H1 (cell line): Measurements from ENCODE around the gene PECR. TPM values are rescaled to one million over a fixed set of nuclear protein-coding genes. Genes with fewer than 3 reads are reported as not detected.

ENCODE experiments used
- CTCF ChIA-PET: fragments of 300-600 bp; sonication (Branson Sonifier 250); formaldehyde crosslinking; loops from one replicate; lab custom pipeline; 2021; ENCODE audit not compliant: partially characterized antibody; lab: Charles Lee
- POLR2A ChIA-PET: fragments of 300-600 bp; sonication (Branson Sonifier 250); formaldehyde crosslinking; loops from one replicate; lab custom pipeline; 2021; ENCODE audit warnings: inconsistent platforms; ENCODE audit not compliant: partially characterized antibody; lab: Charles Lee
- DNase-seq, 2 experiments: peaks; one replicate each; pipeline versions ENCODE4 v3.0.0 to v3.0.0-alpha.2; 2010 to 2022; ENCODE audit warnings: low spot score in 2 of 2, low read depth in 1 of 2, mixed read lengths in 1 of 2
- FAIRE-seq: peaks from 2 replicates; lab custom pipeline; 2011; peaks lifted over from hg19 to GRCh38; lab: Jason Lieb, UNC
- H2AFZ ChIP-seq: 2 replicates; pipeline ENCODE4 v1.8.1; 2012; ENCODE audit warnings: low read length, inconsistent platforms
- H2AK5ac ChIP-seq: 2 replicates; pipeline ENCODE4 v1.6.1; 2013; ENCODE audit warnings: low read depth, low read length
- H2BK120ac ChIP-seq: replicated peaks from 2 replicates; pipeline ENCODE3; 2013; ENCODE audit warnings: low read depth, low read length, inconsistent platforms
- H2BK12ac ChIP-seq: 2 replicates; pipeline ENCODE4 v1.6.1; 2013; ENCODE audit warnings: low read depth, low read length
- H2BK15ac ChIP-seq: 2 replicates; pipeline ENCODE4 v1.6.1; 2013; ENCODE audit warnings: low read length
- H2BK20ac ChIP-seq: 2 replicates; pipeline ENCODE4 v1.6.1; 2013; ENCODE audit warnings: low read length
- H2BK5ac ChIP-seq: 2 replicates; pipeline ENCODE4 v1.6.1; 2013; ENCODE audit warnings: low read depth, low read length
- H3K14ac ChIP-seq: 2 replicates; pipeline ENCODE4 v1.6.1; 2013; ENCODE audit warnings: inconsistent platforms; ENCODE audit not compliant: insufficient read length
- H3K18ac ChIP-seq: 2 replicates; pipeline ENCODE4 v1.6.1; 2013; ENCODE audit warnings: low read length; ENCODE audit errors: extremely low read depth
- H3K23ac ChIP-seq: 2 replicates; pipeline ENCODE4 v1.6.1; 2013; ENCODE audit warnings: inconsistent platforms; ENCODE audit not compliant: insufficient read length
- H3K23me2 ChIP-seq: 2 replicates; pipeline ENCODE4 v1.6.1; 2013; ENCODE audit warnings: low read depth, low read length
- H3K27ac ChIP-seq: 2 replicates; pipeline ENCODE4 v1.6.1; 2011; ENCODE audit warnings: low read depth, low read length, inconsistent platforms
- H3K27me3 ChIP-seq, 4 experiments: replicated peaks in 1 of 4; 1 replicate in 1 of 4; 2 replicates in 3 of 4; pipeline versions ENCODE4 v1.6.1 to v1.8.1; 2011 to 2013; ENCODE audit warnings: low read length in 3 of 4, mild to moderate bottlenecking in 3 of 4, inconsistent platforms in 2 of 4, mixed read lengths in 2 of 4, moderate library complexity in 1 of 4; ENCODE audit not compliant: control insufficient read depth in 3 of 4, insufficient read depth in 3 of 4; ENCODE audit errors: extremely low read depth in 1 of 4
- H3K36me3 ChIP-seq, 4 experiments: 2 replicates each; pipeline versions ENCODE4 v1.6.1 to v1.8.1; 2011 to 2013; ENCODE audit warnings: mild to moderate bottlenecking in 4 of 4, low read length in 3 of 4, moderate library complexity in 2 of 4, control low read depth in 1 of 4, inconsistent platforms in 1 of 4; ENCODE audit not compliant: insufficient read depth in 4 of 4, control insufficient read depth in 2 of 4
- H3K4ac ChIP-seq: replicated peaks from 2 replicates; pipeline ENCODE3; 2013; ENCODE audit warnings: low read length, low read depth, mixed read lengths, inconsistent platforms; ENCODE audit not compliant: insufficient read length
- H3K4me1 ChIP-seq, 4 experiments: replicated peaks in 1 of 4; 1 replicate in 1 of 4; 2 replicates in 3 of 4; pipeline versions ENCODE4 v1.6.1 to v1.8.1; 2011 to 2013; ENCODE audit warnings: low read length in 3 of 4, inconsistent platforms in 2 of 4, mixed read lengths in 1 of 4; ENCODE audit not compliant: insufficient read depth in 4 of 4, control insufficient read depth in 3 of 4
- H3K4me2 ChIP-seq, 2 experiments: 2 replicates each; pipeline versions ENCODE4 v1.6.1 to v1.8.1; 2011 to 2013; ENCODE audit warnings: low read depth in 2 of 2, low read length in 2 of 2, control low read depth in 1 of 2, inconsistent platforms in 1 of 2, mild to moderate bottlenecking in 1 of 2; ENCODE audit not compliant: insufficient read depth in 1 of 2
- H3K4me3 ChIP-seq, 4 experiments: fragments of 200-600, 300-600 bp in 1 of 4; sonication (generic), shearing (Covaris generic), sonication (Bioruptor Twin) in 1 of 4; 2 replicates each; pipeline versions ENCODE4 v1.5.1 to v1.8.1; 2011 to 2016; ENCODE audit warnings: low read length in 4 of 4, low read depth in 3 of 4, control low read depth in 2 of 4, inconsistent platforms in 2 of 4, mild to moderate bottlenecking in 2 of 4, mixed read lengths in 1 of 4, moderate library complexity in 1 of 4; ENCODE audit not compliant: insufficient read depth in 2 of 4; ENCODE audit errors: extremely low read depth in 1 of 4
- H3K56ac ChIP-seq: replicated peaks from 2 replicates; pipeline ENCODE3; 2013; ENCODE audit warnings: low read depth, mild to moderate bottlenecking, mixed read lengths, low read length, inconsistent platforms; ENCODE audit not compliant: insufficient read length
- H3K79me1 ChIP-seq: 2 replicates; pipeline ENCODE4 v1.6.1; 2013; ENCODE audit warnings: low read depth, low read length, control low read depth
- H3K79me2 ChIP-seq, 2 experiments: 2 replicates each; pipeline versions ENCODE4 v1.6.1 to v1.8.1; 2012 to 2013; ENCODE audit warnings: low read length in 2 of 2, mild to moderate bottlenecking in 2 of 2, inconsistent platforms in 1 of 2; ENCODE audit not compliant: insufficient read depth in 2 of 2, control insufficient read depth in 1 of 2
- H3K9ac ChIP-seq, 4 experiments: replicated peaks in 1 of 4; 1 replicate in 1 of 4; 2 replicates in 3 of 4; pipeline versions ENCODE4 v1.6.1 to v1.8.1; 2011 to 2013; ENCODE audit warnings: low read depth in 3 of 4, low read length in 3 of 4, control low read depth in 2 of 4, mild to moderate bottlenecking in 2 of 4, moderate library complexity in 2 of 4, inconsistent platforms in 1 of 4; ENCODE audit errors: extremely low read depth in 1 of 4
- H3K9me3 ChIP-seq, 2 experiments: 2 replicates each; pipeline versions ENCODE4 v1.6.1 to v1.8.1; 2012 to 2013; ENCODE audit warnings: mild to moderate bottlenecking in 2 of 2, moderate library complexity in 2 of 2, control low read depth in 1 of 2, inconsistent platforms in 1 of 2, low read depth in 1 of 2, low read length in 1 of 2, mixed read lengths in 1 of 2; ENCODE audit not compliant: insufficient read depth in 2 of 2
- H4K20me1 ChIP-seq, 2 experiments: replicated peaks in 1 of 2; 2 replicates each; pipeline versions ENCODE3 to v1.8.1; 2011 to 2013; ENCODE audit warnings: inconsistent platforms in 2 of 2, low read length in 2 of 2, mild to moderate bottlenecking in 1 of 2; ENCODE audit not compliant: insufficient read depth in 2 of 2, control insufficient read depth in 1 of 2
- H4K5ac ChIP-seq: 2 replicates; pipeline ENCODE4 v1.6.1; 2013; ENCODE audit warnings: low read length, low read depth, mixed read lengths, inconsistent platforms; ENCODE audit not compliant: insufficient read length
- H4K8ac ChIP-seq: 2 replicates; pipeline ENCODE4 v1.8.0; 2013; ENCODE audit warnings: mild to moderate bottlenecking, moderate library complexity, low read length, inconsistent platforms; ENCODE audit not compliant: insufficient read depth; ENCODE audit errors: extremely low read depth
- H4K91ac ChIP-seq: replicated peaks from 2 replicates; pipeline ENCODE3; 2013; ENCODE audit warnings: low read length, mixed read lengths, inconsistent platforms; ENCODE audit not compliant: insufficient read length
- NRF1 ChIP-seq: IDR thresholded peaks from 2 replicates; pipeline ENCODE4 v1.6.1; 2011; ENCODE audit warnings: mild to moderate bottlenecking, low read depth, low read length, improper control_type of control experiment
- SIN3A ChIP-seq, 2 experiments: IDR thresholded peaks in 1 of 2; conservative IDR thresholded peaks in 1 of 2; 2 replicates each; pipeline ENCODE4 v1.6.1; 2011 to 2012; ENCODE audit warnings: low read length in 2 of 2, improper control_type of control experiment in 1 of 2, low read depth in 1 of 2, mild to moderate bottlenecking in 1 of 2
- SIX5 ChIP-seq: IDR thresholded peaks from 2 replicates; pipeline ENCODE4 v1.6.1; 2011; ENCODE audit warnings: mild to moderate bottlenecking, low read depth, low read length
- SRF ChIP-seq: IDR thresholded peaks from 2 replicates; pipeline ENCODE4 v1.6.1; 2011; ENCODE audit warnings: mild to moderate bottlenecking, low read depth, low read length, moderate library complexity
- TAF1 ChIP-seq: IDR thresholded peaks from 2 replicates; pipeline ENCODE4 v1.6.1; 2011; ENCODE audit warnings: mild to moderate bottlenecking, low read depth, low read length
- WGBS, 2 experiments: shearing (Covaris generic) in 1 of 2; methylation state at CpG; one replicate each; pipeline versions ENCODE4 v1.1.6 to v1.1.7; 2013 to 2015; ENCODE audit warnings: low lambda C conversion rate in 2 of 2, mixed read lengths in 2 of 2, inconsistent platforms in 1 of 2, low coverage in 1 of 2, missing lambda C conversion rate in 1 of 2; ENCODE audit not compliant: insufficient replicate concordance in 2 of 2, insufficient coverage in 1 of 2, insufficient read length in 1 of 2; ENCODE audit errors: extremely low coverage in 1 of 2, missing lambda C conversion rate in 1 of 2; 5-methylcytosine and 5-hydroxymethylcytosine counted together
- long read RNA-seq, 2 experiments: library from RNA in 1 of 2; library from capped mRNA in 1 of 2; stranded (forward); transcript quantifications; one replicate each; pipeline ENCODE4 v2.0.0, GENCODE V29; 2021; ENCODE audit warnings: inconsistent platforms in 1 of 2
- polyA minus RNA-seq, 3 experiments: library from RNA; depleted of rRNA, polyadenylated mRNA; stranded (reverse); fragments of >200 nt; gene quantifications; 1 replicate in 2 of 3; 2 replicates in 1 of 3; pipeline ENCODE4 v1.2.3, GENCODE V29; 2011
- polyA plus RNA-seq, 7 experiments: library from polyadenylated mRNA; depleted of rRNA in 3 of 7; stranded (reverse) in 5 of 7; unstranded in 2 of 7; fragments of >200 nt in 5 of 7; fragments of 200-250 nt in 2 of 7; gene quantifications; 1 replicate in 5 of 7; 2 replicates in 1 of 7; 4 replicates in 1 of 7; pipeline versions ENCODE4 v1.2.1 to v1.2.3, GENCODE V29; 2011 to 2013; ENCODE audit warnings: missing spikeins in 2 of 7, mixed read lengths in 2 of 7
- total RNA-seq: library from RNA; stranded (reverse); fragmentation: NEBNext Ultra II Directional; extraction: Animal tissue kit (Norgen Biotek cat#: 25700); gene quantifications from 2 replicates; pipeline ENCODE4 v1.2.1, GENCODE V29; 2021
- TF ChIP-seq, protein P1 (sequence below), 3 experiments: IDR thresholded peaks; 1 replicate in 2 of 3; 2 replicates in 1 of 3; pipeline versions ENCODE4 v1.5.1 to v1.6.1; 2011; ENCODE audit warnings: low read length in 3 of 3, mild to moderate bottlenecking in 3 of 3, inconsistent platforms in 2 of 3, low read depth in 1 of 3, moderate library complexity in 1 of 3; ENCODE audit not compliant: insufficient read depth in 1 of 3; ENCODE audit errors: control extremely low read depth in 1 of 3

The PECR gene
- total RNA-seq, result 17.5 and 19.2 TPM in 2 replicates
- polyA plus RNA-seq (2011; rRNA removed), result 15.3 and 15.9 TPM in 2 replicates
- polyA plus RNA-seq (2011; cell fraction: cytosol; rRNA removed), result 15.0 TPM
- 25.3 TPM for polyA plus RNA-seq (2011; cell fraction: nucleus; rRNA removed)
- polyA plus RNA-seq (2012, experiment 1 of 2), result 17.2 to 20.7 TPM (median 17.4 TPM) in 4 replicates
- 11.2 TPM for polyA plus RNA-seq (2012, experiment 2 of 2)
- 9.3 TPM for polyA plus RNA-seq (2013, experiment 1 of 2)
- polyA plus RNA-seq (2013, experiment 2 of 2), result 8.6 TPM
- polyA minus RNA-seq (2011; rRNA and poly(A)+ RNA removed), result 28.2 and 53.7 TPM in 2 replicates
- polyA minus RNA-seq (2011; cell fraction: cytosol; rRNA and poly(A)+ RNA removed), result 12.9 TPM
- polyA minus RNA-seq (2011; cell fraction: nucleus; rRNA and poly(A)+ RNA removed), result 27.9 TPM
- long read RNA-seq, experiment 1, partial matches to known transcripts, result 2 of 16 reads
- long read RNA-seq, experiment 1, other reads (novel, unspliced or antisense), result 14 of 16 reads
- long read RNA-seq, experiment 2, transcript PECR-201 (8 exons, 1,853 nt), result major isoform, 12 of 12 reads
- long read RNA-seq, experiment 2, partial matches to known transcripts, result 0 of 12 reads
- long read RNA-seq, experiment 2, other reads (novel, unspliced or antisense), result 0 of 12 reads

GRCh38 chr2:216081487-216082116 lies at the start of gene PECR, which contains the start of gene TMEM169:
Gene PECR, minus strand, starts transcription at chr2:216081809. Its CDS starts 68 bp downstream, at chr2:216081741.
Gene TMEM169, plus strand, starts transcription at chr2:216081919. Its CDS starts 14,045 bp downstream, at chr2:216095964.
- H3K23me2 ChIP-seq, result peaks cover 7% of the 10 kb centered on the region
- H3K4me1 ChIP-seq, result peaks cover 3 to 15% (median 14%) of the 10 kb centered on the region in 4 experiments; a peak in 5 of 7 replicates
- H3K14ac ChIP-seq, result no peak within 1 kb of the TSS
- CTCF ChIA-PET, result interaction anchor here (0.8 to 3.9 kb wide), 7 partner anchors 8 to 60 kb away, joined by 3 to 18 read pairs (median 4); partner anchors contain the start of gene XRCC5
- H2BK120ac ChIP-seq, result peak within 1 kb of the TSS; percentile 83
- FAIRE-seq (no peak), DNase-seq (peak in 1 of 2 experiments; percentile 91)
- no peak within 1 kb of the TSS for H3K23ac ChIP-seq
- H3K4me3 ChIP-seq, result peak within 1 kb of the TSS; percentile 53 to 92 (median 81)
- H3K9ac ChIP-seq, result peak within 1 kb of the TSS; percentile 69 to 81 (median 74)
- H2BK12ac ChIP-seq, result peak within 1 kb of the TSS; percentile 77; the same call in 1 of the 2 replicates
- H3K79me2 ChIP-seq, result peaks cover 0 to 16% of the 10 kb centered on the region in 2 experiments; a peak in 1 of 4 replicates
- peak within 1 kb of the TSS; percentile 79 for H2AFZ ChIP-seq
- H3K9me3 ChIP-seq, result no peaks in the 10 kb centered on the region
- H3K27ac ChIP-seq, result peak within 1 kb of the TSS; percentile 37; the same call in 1 of the 2 replicates
- 2% methylated on average over 23 of the region's 44 CpGs; no CpG with 5 or more reads in 1 of the 2 experiments for WGBS, 2 experiments
- H3K79me1 ChIP-seq, result no peaks in the 10 kb centered on the region; the same call in 1 of the 2 replicates
- peak within 1 kb of the TSS; percentile 93 for H3K4me2 ChIP-seq
- H3K56ac ChIP-seq, result peak within 1 kb of the TSS; percentile 90
- peak within 1 kb of the TSS; percentile 95 for H4K8ac ChIP-seq
- peak within 1 kb of the TSS; percentile 100 for H4K5ac ChIP-seq
- peaks cover 0 to 1% of the 10 kb centered on the region in 2 experiments for H4K20me1 ChIP-seq
- no peaks in the 10 kb centered on the region for H3K27me3 ChIP-seq
- no peaks in the 10 kb centered on the region for H3K36me3 ChIP-seq
- peak within 1 kb of the TSS; percentile 98 for H3K18ac ChIP-seq
- POLR2A ChIA-PET, result interaction anchor here (0.6 to 5.6 kb wide), 14 partner anchors 8 to 1964 kb away, joined by 3 to 73 read pairs (median 4); partner anchors contain the start of gene XRCC5
- H2BK5ac ChIP-seq, result peak within 1 kb of the TSS; percentile 80
- H4K91ac ChIP-seq, result peak within 1 kb of the TSS; percentile 96
- H2BK15ac ChIP-seq, result no peak within 1 kb of the TSS
- H2AK5ac ChIP-seq, result no peak within 1 kb of the TSS
- H3K4ac ChIP-seq, result peak within 1 kb of the TSS; percentile 91
- H2BK20ac ChIP-seq, result no peak within 1 kb of the TSS
- TF ChIP-seq SIX5 (no peak), SRF (no peak), SIN3A (conservative IDR thresholded peaks at IDR 0.05 in 1 of 2, IDR thresholded peaks at IDR 0.05 in 1 of 2; ENCODE audit: low read depth in 1 of 2, low read length in 2 of 2) (peak; percentile 15 to 44; a peak in 2 of 4 replicates), TAF1 (peak; percentile 86), NRF1 (no peak)
- TF ChIP-seq, protein P1, sequence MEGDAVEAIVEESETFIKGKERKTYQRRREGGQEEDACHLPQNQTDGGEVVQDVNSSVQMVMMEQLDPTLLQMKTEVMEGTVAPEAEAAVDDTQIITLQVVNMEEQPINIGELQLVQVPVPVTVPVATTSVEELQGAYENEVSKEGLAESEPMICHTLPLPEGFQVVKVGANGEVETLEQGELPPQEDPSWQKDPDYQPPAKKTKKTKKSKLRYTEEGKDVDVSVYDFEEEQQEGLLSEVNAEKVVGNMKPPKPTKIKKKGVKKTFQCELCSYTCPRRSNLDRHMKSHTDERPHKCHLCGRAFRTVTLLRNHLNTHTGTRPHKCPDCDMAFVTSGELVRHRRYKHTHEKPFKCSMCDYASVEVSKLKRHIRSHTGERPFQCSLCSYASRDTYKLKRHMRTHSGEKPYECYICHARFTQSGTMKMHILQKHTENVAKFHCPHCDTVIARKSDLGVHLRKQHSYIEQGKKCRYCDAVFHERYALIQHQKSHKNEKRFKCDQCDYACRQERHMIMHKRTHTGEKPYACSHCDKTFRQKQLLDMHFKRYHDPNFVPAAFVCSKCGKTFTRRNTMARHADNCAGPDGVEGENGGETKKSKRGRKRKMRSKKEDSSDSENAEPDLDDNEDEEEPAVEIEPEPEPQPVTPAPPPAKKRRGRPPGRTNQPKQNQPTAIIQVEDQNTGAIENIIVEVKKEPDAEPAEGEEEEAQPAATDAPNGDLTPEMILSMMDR (IDR thresholded peaks at IDR 0.05; ENCODE audit: control extremely low read depth in 1 of 3, insufficient read depth in 1 of 3, low read depth in 1 of 3, low read length in 3 of 3), result peak in 1 of 3 experiments; percentile 0; a peak in 1 of 4 replicates
